ENCODE measurements around the gene FCGR1A.
"Not testable (repeated sequence)": the region's sequence is repeated elsewhere in the genome, so short reads cannot be mapped to it uniquely, and the experiment has no call there.

Gene FCGR1A

GRCh38 chr1:149832316-149833126 lies 50.0 kb downstream of the FCGR1A start:
- not testable (repeated sequence) for DNase-seq (ENCODE audit: low spot score)

GRCh38 chr1:149833144-149833543 lies 50.6 kb downstream of the FCGR1A start:
- not testable (repeated sequence) for DNase-seq (ENCODE audit: low spot score)

GRCh38 chr1:149841149-149841548 lies 58.7 kb downstream of the FCGR1A start:
- not testable (repeated sequence) for DNase-seq (ENCODE audit: low spot score)
